NCI-H82 (cell line): ENCODE data around the gene PFKFB1.
A peak's percentile ranks its signal among the peaks of the same experiment; 100 is the strongest.

Experiments
- DNase-seq: peaks from one replicate; lab custom pipeline; 2025; lab: John Stamatoyannopoulos, UW

Gene PFKFB1

GRCh38 chrX:54922547-54922946 is 71.4 kb downstream of the PFKFB1 start:
- no peak for DNase-seq

- DNase-seq, result peak; percentile 92
Measured at GRCh38 chrX:54921427-54922021, 72.5 kb downstream of the PFKFB1 start.

GRCh38 chrX:54920610-54921426 is 73.2 kb downstream of the PFKFB1 start, which contains the start of gene TRO:
Gene TRO (plus strand): TSS chrX:54920824. CDS start chrX:54922247, 1,423 bp downstream.
- DNase-seq, result peak; percentile 81

GRCh38 chrX:54909941-54910340 is 84.0 kb downstream of the PFKFB1 start:
- no peak for DNase-seq

- DNase-seq, result no peak
Measured at GRCh38 chrX:54894159-54894558, 99.8 kb downstream of the PFKFB1 start.

GRCh38 chrX:54891573-54891972 is 102.4 kb downstream of the PFKFB1 start:
- DNase-seq, result peak; percentile 64

- DNase-seq, result no peak
Measured at GRCh38 chrX:54885740-54886139, 108.2 kb downstream of the PFKFB1 start.
